Sigmoid colon (tissue), 7 donors: ENCODE results near the gene GTSE1. TPM values are rescaled to one million over a fixed set of nuclear protein-coding genes. Genes with fewer than 3 reads are reported as not detected.

Experiments used
- DNase-seq: peaks from one replicate; pipeline ENCODE4 v3.0.0-alpha.2; 2019
- H3K27ac ChIP-seq, 4 donors: fragments of 200-600 bp; sonication (generic); one replicate each; pipeline ENCODE4 v1.5.1; 2016 to 2019; ENCODE audit warnings: mild to moderate bottlenecking in 1 of 4
- H3K27me3 ChIP-seq, 3 donors: fragments of 200-600 bp; sonication (generic); one replicate each; pipeline ENCODE4 v1.5.1; 2019; ENCODE audit warnings: mild to moderate bottlenecking in 1 of 3
- H3K36me3 ChIP-seq, 4 donors: fragments of 200-600 bp; sonication (generic); one replicate each; pipeline ENCODE4 v1.5.1; 2016 to 2019
- H3K4me1 ChIP-seq, 4 donors: fragments of 200-600 bp; sonication (generic); one replicate each; pipeline ENCODE4 v1.5.1; 2017 to 2019
- H3K4me3 ChIP-seq, 4 donors: fragments of 200-600 bp; sonication (generic); one replicate each; pipeline ENCODE4 v1.5.1; 2017 to 2019; ENCODE audit warnings: mild to moderate bottlenecking in 2 of 4, moderate library complexity in 1 of 4
- H3K9me3 ChIP-seq, 4 donors: fragments of 200-600 bp in 3 of 4; sonication (generic) in 3 of 4; one replicate each; pipeline versions ENCODE4 v1.5.1 to v1.6.1; 2013 to 2019
- EP300 ChIP-seq, 4 donors: sonication (generic); formaldehyde crosslinking; IDR thresholded peaks; one replicate each; pipeline ENCODE4 v1.6.1; 2017; ENCODE audit warnings: antibody characterized with exemption in 4 of 4
- POLR2A ChIP-seq, 2 donors: fragments of 450-650 bp; IDR thresholded peaks; one replicate each; pipeline ENCODE4 v1.6.1; 2016; ENCODE audit warnings: antibody characterized with exemption in 2 of 2, mild to moderate bottlenecking in 2 of 2, moderate library complexity in 2 of 2
- POLR2AphosphoS5 ChIP-seq, 4 donors: sonication (generic); formaldehyde crosslinking; IDR thresholded peaks; one replicate each; pipeline ENCODE4 v1.6.1; 2017; ENCODE audit warnings: antibody characterized with exemption in 4 of 4
- WGBS, 2 donors: extraction: QIAGEN DNeasy Blood & Tissue Kit; methylation state at CpG; one replicate each; pipeline ENCODE4 v1.1.7; 2013; 5-methylcytosine and 5-hydroxymethylcytosine counted together
- intact Hi-C: fragments of 100-400 bp; cut with DNase I; formaldehyde crosslinking; loops from one replicate; pipeline ENCODE4 v1.15.1; 2023
- polyA plus RNA-seq, 3 donors: library from polyadenylated mRNA; stranded (reverse); fragments of 200-250 nt; gene quantifications; one replicate each; pipeline ENCODE4 v1.2.3, GENCODE V29; 2013
- total RNA-seq, 4 donors: library from RNA; depleted of rRNA; stranded (reverse); fragments of >200 nt; gene quantifications; one replicate each; pipeline ENCODE4 v1.1.0, GENCODE V29; 2016
- TF ChIP-seq, protein P1 (sequence below), 4 experiments: fragments of 450-650 bp in 3 of 4; fragments of 200-600 bp in 1 of 4; IDR thresholded peaks; one replicate each; pipeline ENCODE4 v1.5.1; 2016 to 2019; ENCODE audit warnings: antibody characterized with exemption in 4 of 4, mild to moderate bottlenecking in 3 of 4, moderate library complexity in 2 of 4
- donor health status: healthy with polysubstance abuse.
- donor health status: Bipolar disorder and iron deficiency.
- donor health status: healthy.

The GTSE1 gene
- total and polyA plus RNA-seq, 7 donors = 0.27 to 14.3 (median 0.99) TPM; not detected in 1

DNA sequence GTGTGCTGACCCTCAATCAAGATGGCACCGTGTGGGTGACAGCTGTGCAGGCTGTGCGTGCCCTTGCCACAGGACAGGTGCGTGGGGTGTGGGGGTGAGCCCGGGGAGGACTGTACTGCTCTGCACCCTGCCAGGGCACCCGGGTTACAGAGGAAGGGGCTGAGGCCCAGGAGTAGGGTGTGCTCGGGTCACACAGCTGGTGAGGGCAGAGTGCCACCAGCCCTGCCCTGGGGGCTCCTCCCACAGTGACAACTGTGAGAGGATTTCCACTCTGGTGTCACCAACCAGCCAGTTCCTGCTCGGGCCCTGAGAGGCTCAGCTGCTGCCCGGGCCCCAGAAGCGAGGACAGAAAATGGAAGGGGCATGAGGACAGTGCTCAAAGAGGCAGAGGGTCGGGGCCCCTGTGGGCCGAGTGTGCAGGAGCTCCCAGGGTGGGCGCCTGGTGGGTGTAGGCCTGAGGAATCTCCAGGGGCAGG, 59.4 kb downstream of the GTSE1 start:
- H3K9me3 ChIP-seq = no peaks in the 10 kb centered on the region
- TF ChIP-seq POLR2A (IDR thresholded peaks at IDR 0.05) (no peak), EP300 (IDR thresholded peaks at IDR 0.05) (no peak), POLR2AphosphoS5 (IDR thresholded peaks at IDR 0.05) (no peak)
- TF ChIP-seq, protein P1, sequence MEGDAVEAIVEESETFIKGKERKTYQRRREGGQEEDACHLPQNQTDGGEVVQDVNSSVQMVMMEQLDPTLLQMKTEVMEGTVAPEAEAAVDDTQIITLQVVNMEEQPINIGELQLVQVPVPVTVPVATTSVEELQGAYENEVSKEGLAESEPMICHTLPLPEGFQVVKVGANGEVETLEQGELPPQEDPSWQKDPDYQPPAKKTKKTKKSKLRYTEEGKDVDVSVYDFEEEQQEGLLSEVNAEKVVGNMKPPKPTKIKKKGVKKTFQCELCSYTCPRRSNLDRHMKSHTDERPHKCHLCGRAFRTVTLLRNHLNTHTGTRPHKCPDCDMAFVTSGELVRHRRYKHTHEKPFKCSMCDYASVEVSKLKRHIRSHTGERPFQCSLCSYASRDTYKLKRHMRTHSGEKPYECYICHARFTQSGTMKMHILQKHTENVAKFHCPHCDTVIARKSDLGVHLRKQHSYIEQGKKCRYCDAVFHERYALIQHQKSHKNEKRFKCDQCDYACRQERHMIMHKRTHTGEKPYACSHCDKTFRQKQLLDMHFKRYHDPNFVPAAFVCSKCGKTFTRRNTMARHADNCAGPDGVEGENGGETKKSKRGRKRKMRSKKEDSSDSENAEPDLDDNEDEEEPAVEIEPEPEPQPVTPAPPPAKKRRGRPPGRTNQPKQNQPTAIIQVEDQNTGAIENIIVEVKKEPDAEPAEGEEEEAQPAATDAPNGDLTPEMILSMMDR (IDR thresholded peaks at IDR 0.05) = no peak
- intact Hi-C loops = no loop called here
- no peaks in the 10 kb centered on the region for H3K27me3 ChIP-seq
- no peak for DNase-seq
- WGBS, 2 donors = 84 to 87% methylated on average over 12 of the region's 12 CpGs
- peaks cover 11 to 63% (median 39%) of the 10 kb centered on the region in 4 donors for H3K36me3 ChIP-seq
- H3K4me1 ChIP-seq = no peaks in the 10 kb centered on the region
- no peak overlapping the region for H3K27ac ChIP-seq
- no peak overlapping the region for H3K4me3 ChIP-seq

DNA sequence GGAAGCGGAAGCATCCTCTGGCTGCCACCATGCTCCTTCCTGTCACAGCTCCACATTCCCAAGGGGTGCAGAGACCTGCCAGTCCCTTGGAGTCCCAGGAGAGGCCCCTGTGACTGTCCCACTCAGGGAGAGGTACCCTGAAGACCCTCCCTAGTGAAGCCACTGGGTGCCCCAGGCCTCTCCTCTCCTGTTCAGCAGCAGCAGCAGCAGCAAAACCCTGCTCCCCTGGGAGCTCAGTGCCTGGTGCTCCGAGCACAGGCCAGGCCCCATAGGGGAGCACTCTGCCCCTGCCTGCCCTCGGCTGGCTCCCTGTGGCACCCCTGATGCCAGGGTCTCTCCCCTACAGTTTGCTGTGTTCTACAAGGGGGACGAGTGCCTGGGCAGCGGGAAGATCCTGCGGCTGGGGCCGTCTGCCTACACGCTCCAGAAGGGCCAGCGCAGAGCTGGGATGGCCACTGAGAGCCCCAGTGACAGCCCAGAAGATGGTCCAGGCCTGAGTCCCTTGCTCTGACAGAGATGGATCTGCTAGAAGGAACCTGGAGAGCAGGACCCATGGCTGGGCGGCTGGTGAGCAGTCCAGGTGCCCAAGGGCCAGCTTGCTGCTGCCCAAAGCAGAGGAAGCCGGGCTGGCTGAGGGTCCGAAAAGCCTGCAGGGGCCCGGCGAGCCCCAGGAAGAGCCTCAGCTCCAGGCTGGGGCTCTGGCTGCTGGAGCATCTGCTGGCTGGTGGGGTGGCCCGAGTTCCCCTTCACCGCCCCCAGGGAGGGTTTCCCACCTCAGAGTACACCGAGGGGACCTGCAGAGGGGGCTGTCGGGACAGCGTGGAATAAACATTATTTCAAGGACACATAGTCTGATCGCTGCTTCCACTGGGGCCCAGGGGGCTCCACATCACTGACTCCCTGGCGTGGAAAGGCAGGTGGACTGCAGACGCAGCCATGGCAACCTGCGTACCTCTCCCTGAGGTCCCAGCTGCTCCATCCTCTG, 60.1 kb downstream of the GTSE1 start:
- no peaks in the 10 kb centered on the region for H3K27me3 ChIP-seq
- H3K4me3 ChIP-seq = no peak overlapping the region
- H3K4me1 ChIP-seq = no peaks in the 10 kb centered on the region
- TF ChIP-seq, protein P1 (IDR thresholded peaks at IDR 0.05) = no peak
- TF ChIP-seq POLR2AphosphoS5 (IDR thresholded peaks at IDR 0.05) (no peak), EP300 (IDR thresholded peaks at IDR 0.05) (no peak), POLR2A (IDR thresholded peaks at IDR 0.05) (no peak)
- no peak overlapping the region for H3K27ac ChIP-seq
- no peak for DNase-seq
- intact Hi-C loops = no loop called here
- 91 to 92% methylated on average over 23 of the region's 23 CpGs for WGBS, 2 donors
- peaks cover 4 to 56% (median 32%) of the 10 kb centered on the region in 4 donors for H3K36me3 ChIP-seq
- no peaks in the 10 kb centered on the region for H3K9me3 ChIP-seq

DNA sequence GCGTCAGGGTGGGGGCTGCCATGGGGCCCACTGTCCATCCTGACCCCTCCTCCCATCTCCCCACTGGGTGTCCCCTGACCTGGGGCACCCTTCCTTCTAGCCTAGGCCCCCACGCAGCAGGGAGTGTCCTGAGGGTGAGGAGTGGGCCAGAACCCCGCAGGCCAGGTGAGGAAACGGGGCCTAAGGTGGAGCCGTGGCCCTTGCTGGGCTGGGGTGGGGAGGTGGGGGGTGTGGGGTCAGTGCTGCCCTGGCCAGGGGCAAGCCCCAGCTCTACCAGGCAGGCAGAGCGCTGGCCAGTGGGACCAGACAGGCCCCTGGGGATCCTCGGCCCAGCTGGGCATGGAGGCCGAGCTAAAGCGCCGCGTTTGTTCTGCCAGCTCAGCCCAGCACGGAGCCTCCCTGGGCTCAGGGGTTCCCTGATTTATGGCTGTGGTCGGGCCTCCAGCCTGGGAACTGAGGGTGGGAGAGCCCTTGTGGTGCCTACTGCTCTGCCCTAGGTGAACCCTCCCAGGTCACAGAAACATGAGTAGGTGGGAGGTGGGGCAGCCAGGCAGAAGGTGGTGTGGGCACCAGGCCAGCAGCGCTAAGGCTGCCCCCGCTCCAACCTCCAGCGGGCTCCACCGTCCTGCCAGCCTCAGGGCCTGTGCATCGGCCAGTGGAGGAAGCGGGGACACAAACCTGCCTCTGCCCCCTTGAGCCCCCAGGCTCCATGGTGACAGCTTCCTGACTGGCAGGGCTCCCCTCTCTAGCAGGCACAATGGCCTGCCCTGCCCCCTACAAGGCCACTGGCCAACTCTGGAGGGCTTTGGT, 61.2 kb downstream of the GTSE1 start:
- Histone ChIP-seq H3K4me1 (no peaks in the 10 kb centered on the region), H3K4me3 (no peak overlapping the region), H3K36me3 (peaks cover 0 to 44% (median 20%) of the 10 kb centered on the region in 4 donors), H3K27me3 (no peaks in the 10 kb centered on the region), H3K27ac (no peak overlapping the region), H3K9me3 (no peaks in the 10 kb centered on the region)
- DNase-seq = no peak
- 85 to 93% methylated on average over 19 of the region's 19 CpGs for WGBS, 2 donors
- intact Hi-C loops = no loop called here
- TF ChIP-seq, protein P1 (IDR thresholded peaks at IDR 0.05) = no peak
- TF ChIP-seq EP300 (IDR thresholded peaks at IDR 0.05) = no peak
- no peak for TF ChIP-seq POLR2A (IDR thresholded peaks at IDR 0.05)
- TF ChIP-seq POLR2AphosphoS5 (IDR thresholded peaks at IDR 0.05) = no peak

DNA sequence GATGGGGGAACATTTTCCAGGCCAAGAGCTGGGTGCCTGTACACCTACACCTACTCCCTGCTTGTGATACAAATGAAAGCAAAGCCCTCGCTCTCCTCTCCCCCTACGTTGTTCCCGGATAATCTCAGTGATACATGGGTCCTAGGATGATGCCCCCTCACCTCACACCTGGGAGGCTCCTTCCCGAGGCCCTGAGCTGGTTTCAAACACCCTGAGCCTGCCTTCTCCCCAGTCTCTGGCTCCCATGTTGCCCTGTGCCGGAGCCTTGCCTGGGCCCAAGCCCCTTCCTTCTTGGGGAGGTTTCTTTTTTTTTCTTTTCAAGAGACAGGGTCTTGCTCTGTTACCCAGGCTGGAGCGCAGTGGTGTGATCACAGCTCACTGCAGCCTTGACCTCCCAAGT, 62.1 kb downstream of the GTSE1 start:
- H3K4me1 ChIP-seq = no peaks in the 10 kb centered on the region
- H3K27ac ChIP-seq = no peak overlapping the region
- H3K4me3 ChIP-seq = no peak overlapping the region
- peaks cover 0 to 5% (median 0%) of the 10 kb centered on the region in 3 donors for H3K27me3 ChIP-seq
- DNase-seq = no peak
- H3K9me3 ChIP-seq = no peaks in the 10 kb centered on the region
- intact Hi-C loops = no loop called here
- 93% methylated on average over 6 of the region's 6 CpGs for WGBS, 2 donors
- no peak for TF ChIP-seq EP300 (IDR thresholded peaks at IDR 0.05)
- TF ChIP-seq POLR2A (IDR thresholded peaks at IDR 0.05) = no peak
- TF ChIP-seq, protein P1 (IDR thresholded peaks at IDR 0.05) = no peak
- TF ChIP-seq POLR2AphosphoS5 (IDR thresholded peaks at IDR 0.05) = no peak
- peaks cover 0 to 36% (median 12%) of the 10 kb centered on the region in 4 donors for H3K36me3 ChIP-seq
